NCI-H2171 treated with DMSO at 0.1 percent for 48 hours (cell line): ENCODE data around the gene TAF11L14.

Source experiments
- DNase-seq: peaks from one replicate; lab custom pipeline; 2025; lab: John Stamatoyannopoulos, UW

The TAF11L14 gene

GRCh38 chr5:17679597-17680203 is 45.4 kb downstream of the TAF11L14 start:
- DNase-seq = no peak

- DNase-seq = peak; percentile 45
Measured at GRCh38 chr5:17680737-17681136, 46.5 kb downstream of the TAF11L14 start.
